ENCODE data around the gene VPS8. TPM values are rescaled to one million over a fixed set of nuclear protein-coding genes. Genes with fewer than 3 reads are reported as not detected.

Gene VPS8
- total RNA-seq, 1 donor from 2014 or later = 94.5 TPM

- no peak for TF ChIP-seq CTCF (IDR thresholded peaks at IDR 0.05; ENCODE audit: partially characterized antibody, unreplicated experiment)
- Mint-ChIP-seq H3K4me1 (ENCODE audit: low read depth, unreplicated experiment) (peaks cover 26% of the 10 kb centered on the region), H3K27ac (ENCODE audit: unreplicated experiment) (no peak overlapping the region), H3K27me3 (ENCODE audit: unreplicated experiment) (peaks cover 8% of the 10 kb centered on the region), H3K36me3 (ENCODE audit: unreplicated experiment) (peaks cover 8% of the 10 kb centered on the region), H3K4me3 (ENCODE audit: unreplicated experiment) (no peak overlapping the region), H3K9me3 (ENCODE audit: unreplicated experiment) (peaks cover 8% of the 10 kb centered on the region)
- no peak for DNase-seq
Observed at GRCh38 chr3:185067173-185067572, 255.2 kb downstream of the VPS8 start.

GRCh38 chr3:185069037-185070030 is 257.4 kb downstream of the VPS8 start:
- Mint-ChIP-seq H3K4me1 (ENCODE audit: low read depth, unreplicated experiment) (peaks cover 30% of the 10 kb centered on the region), H3K9me3 (ENCODE audit: unreplicated experiment) (peaks cover 9% of the 10 kb centered on the region), H3K4me3 (ENCODE audit: unreplicated experiment) (no peak overlapping the region), H3K36me3 (ENCODE audit: unreplicated experiment) (no peaks in the 10 kb centered on the region), H3K27ac (ENCODE audit: unreplicated experiment) (no peak overlapping the region), H3K27me3 (ENCODE audit: unreplicated experiment) (peaks cover 12% of the 10 kb centered on the region)
- peak; percentile 77 for DNase-seq
- TF ChIP-seq CTCF (IDR thresholded peaks at IDR 0.05; ENCODE audit: partially characterized antibody, unreplicated experiment) = peak; percentile 40

GRCh38 chr3:185070491-185071286 is 258.7 kb downstream of the VPS8 start:
- Mint-ChIP-seq H3K27ac (ENCODE audit: unreplicated experiment) (peak overlapping the region; percentile 81), H3K36me3 (ENCODE audit: unreplicated experiment) (no peaks in the 10 kb centered on the region)
- DNase-seq = peak; percentile 55

GRCh38 chr3:185071287-185071800 is 259.4 kb downstream of the VPS8 start:
- peaks cover 11% of the 10 kb centered on the region for H3K9me3 Mint-ChIP-seq (ENCODE audit: unreplicated experiment)
- peaks cover 2% of the 10 kb centered on the region for H3K36me3 Mint-ChIP-seq (ENCODE audit: unreplicated experiment)
- H3K4me1 Mint-ChIP-seq (ENCODE audit: low read depth, unreplicated experiment) = peaks cover 30% of the 10 kb centered on the region
- no peak overlapping the region for H3K4me3 Mint-ChIP-seq (ENCODE audit: unreplicated experiment)
- DNase-seq = no peak
- H3K27me3 Mint-ChIP-seq (ENCODE audit: unreplicated experiment) = peaks cover 18% of the 10 kb centered on the region
- peak overlapping the region; percentile 81 for H3K27ac Mint-ChIP-seq (ENCODE audit: unreplicated experiment)
- no peak for TF ChIP-seq CTCF (IDR thresholded peaks at IDR 0.05; ENCODE audit: partially characterized antibody, unreplicated experiment)

More at GRCh38 chr3:185070491-185071286, 258.7 kb downstream of the VPS8 start:
- peaks cover 9% of the 10 kb centered on the region for H3K9me3 Mint-ChIP-seq (ENCODE audit: unreplicated experiment)
- no peak for TF ChIP-seq CTCF (IDR thresholded peaks at IDR 0.05; ENCODE audit: partially characterized antibody, unreplicated experiment)
- H3K4me3 Mint-ChIP-seq (ENCODE audit: unreplicated experiment) = peak overlapping the region; percentile 64
- H3K4me1 Mint-ChIP-seq (ENCODE audit: low read depth, unreplicated experiment) = peaks cover 30% of the 10 kb centered on the region
- H3K27me3 Mint-ChIP-seq (ENCODE audit: unreplicated experiment) = peaks cover 14% of the 10 kb centered on the region

All from glutamatergic neuron (in vitro differentiated cells).